ENCODE data around the gene CATSPER1. TPM values are rescaled to one million over a fixed set of nuclear protein-coding genes. Genes with fewer than 3 reads are reported as not detected.

Gene CATSPER1
- not detected for total RNA-seq
- long read RNA-seq, partial matches to known transcripts = 0 of 1 reads
- long read RNA-seq, other reads (novel, unspliced or antisense) = 1 of 1 reads

- intact Hi-C loops (cut with micrococcal nuclease) = no loop called here
- DNase-seq = no peak
- ATAC-seq = no peak
Measured at GRCh38 chr11:66026017-66026529, at the start of gene CATSPER1. Gene CATSPER1, minus strand, starts transcription at chr11:66026479. Its CDS starts 100 bp downstream, at chr11:66026379.

GRCh38 chr11:66075273-66075672 lies 49.0 kb upstream of the CATSPER1 start:
- no peak for ATAC-seq
- no peak for DNase-seq
- intact Hi-C loops (cut with micrococcal nuclease) = no loop called here

- intact Hi-C loops (cut with micrococcal nuclease) = no loop called here
- ATAC-seq (no peak), DNase-seq (no peak)
Measured at GRCh38 chr11:66073669-66074068, 47.4 kb upstream of the CATSPER1 start.

- DNase-seq (no peak), ATAC-seq (no peak)
- intact Hi-C loops (cut with micrococcal nuclease) = no loop called here
Measured at GRCh38 chr11:66072518-66072917, 46.2 kb upstream of the CATSPER1 start.

GRCh38 chr11:66072081-66072480 lies 45.8 kb upstream of the CATSPER1 start:
- no peak for ATAC-seq
- DNase-seq = no peak
- intact Hi-C loops (cut with micrococcal nuclease) = no loop called here

- intact Hi-C loops (cut with micrococcal nuclease) = no loop called here
- no peak for ATAC-seq
- DNase-seq = no peak
Measured at GRCh38 chr11:66071381-66071801, 45.1 kb upstream of the CATSPER1 start.

GRCh38 chr11:66070604-66071380 lies 44.5 kb upstream of the CATSPER1 start:
- DNase-seq (peak; percentile 79), ATAC-seq (peak; percentile 22)
- intact Hi-C loops (cut with micrococcal nuclease) = no loop called here

GRCh38 chr11:66069715-66070603 lies 43.7 kb upstream of the CATSPER1 start, which contains the start of gene PACS1:
Gene PACS1, plus strand, starts transcription at chr11:66070272. Its CDS starts 215 bp downstream, at chr11:66070487.
- intact Hi-C loops (cut with micrococcal nuclease) = no loop called here
- ATAC-seq = peak; percentile 83
- DNase-seq = peak; percentile 92

GRCh38 chr11:66068923-66069714 lies 42.8 kb upstream of the CATSPER1 start:
- ATAC-seq (peak; percentile 64), DNase-seq (peak; percentile 66)
- intact Hi-C loops (cut with micrococcal nuclease) = no loop called here

- peak; percentile 83 for DNase-seq
- ATAC-seq = peak; percentile 43
- intact Hi-C loops (cut with micrococcal nuclease) = no loop called here
Measured at GRCh38 chr11:66068154-66068821, 42.0 kb upstream of the CATSPER1 start.

GRCh38 chr11:66067640-66068039 lies 41.4 kb upstream of the CATSPER1 start:
- no peak for ATAC-seq
- intact Hi-C loops (cut with micrococcal nuclease) = no loop called here
- no peak for DNase-seq

- DNase-seq (no peak), ATAC-seq (no peak)
- intact Hi-C loops (cut with micrococcal nuclease) = no loop called here
Measured at GRCh38 chr11:66066751-66067150, 40.5 kb upstream of the CATSPER1 start.

GRCh38 chr11:66064571-66064970 lies 38.3 kb upstream of the CATSPER1 start:
- no peak for DNase-seq
- intact Hi-C loops (cut with micrococcal nuclease) = no loop called here
- no peak for ATAC-seq

- DNase-seq (no peak), ATAC-seq (no peak)
- intact Hi-C loops (cut with micrococcal nuclease) = no loop called here
Measured at GRCh38 chr11:66063900-66064299, 37.6 kb upstream of the CATSPER1 start.

- DNase-seq (no peak), ATAC-seq (no peak)
- intact Hi-C loops (cut with micrococcal nuclease) = no loop called here
Measured at GRCh38 chr11:66062408-66062807, 36.1 kb upstream of the CATSPER1 start.

- DNase-seq (no peak), ATAC-seq (no peak)
- intact Hi-C loops (cut with micrococcal nuclease) = no loop called here
Measured at GRCh38 chr11:66061268-66061667, 35.0 kb upstream of the CATSPER1 start.

GRCh38 chr11:66059966-66060680 lies 33.8 kb upstream of the CATSPER1 start:
- ATAC-seq = no peak
- DNase-seq = no peak
- intact Hi-C loops (cut with micrococcal nuclease) = no loop called here

GRCh38 chr11:66056501-66056900 lies 30.2 kb upstream of the CATSPER1 start:
- no peak for DNase-seq
- intact Hi-C loops (cut with micrococcal nuclease) = no loop called here
- ATAC-seq = no peak

All from left ventricle myocardium superior (tissue), 1 donor.